ENCODE data around the gene TSKS.

The TSKS gene, protein sequence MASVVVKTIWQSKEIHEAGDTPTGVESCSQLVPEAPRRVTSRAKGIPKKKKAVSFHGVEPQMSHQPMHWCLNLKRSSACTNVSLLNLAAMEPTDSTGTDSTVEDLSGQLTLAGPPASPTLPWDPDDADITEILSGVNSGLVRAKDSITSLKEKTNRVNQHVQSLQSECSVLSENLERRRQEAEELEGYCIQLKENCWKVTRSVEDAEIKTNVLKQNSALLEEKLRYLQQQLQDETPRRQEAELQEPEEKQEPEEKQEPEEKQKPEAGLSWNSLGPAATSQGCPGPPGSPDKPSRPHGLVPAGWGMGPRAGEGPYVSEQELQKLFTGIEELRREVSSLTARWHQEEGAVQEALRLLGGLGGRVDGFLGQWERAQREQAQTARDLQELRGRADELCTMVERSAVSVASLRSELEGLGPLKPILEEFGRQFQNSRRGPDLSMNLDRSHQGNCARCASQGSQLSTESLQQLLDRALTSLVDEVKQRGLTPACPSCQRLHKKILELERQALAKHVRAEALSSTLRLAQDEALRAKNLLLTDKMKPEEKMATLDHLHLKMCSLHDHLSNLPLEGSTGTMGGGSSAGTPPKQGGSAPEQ

DNA sequence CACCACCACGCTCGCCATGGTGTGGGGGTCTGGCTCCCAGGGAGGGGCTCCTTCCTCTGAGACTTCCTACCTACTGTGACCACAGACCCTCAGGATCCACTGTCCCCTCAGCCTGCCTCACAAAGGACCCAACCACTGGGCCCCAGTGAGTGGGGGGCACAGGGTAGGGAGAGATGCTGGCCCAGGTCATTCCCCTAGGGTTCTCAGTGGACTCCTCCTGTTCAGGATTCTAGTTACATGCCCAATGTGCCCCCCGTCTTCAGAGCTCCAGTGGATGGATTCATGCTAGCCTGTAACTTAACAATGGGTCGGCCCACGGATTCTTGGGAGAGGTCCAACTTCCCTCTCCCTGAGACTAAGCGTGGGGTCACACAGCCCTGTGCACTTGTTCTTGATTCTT is at the start of gene TSKS:
TSKS (minus strand) TSS at position 77 of the 400 bp plus-strand sequence; CDS start at position 18, 59 bp downstream.
- DNase-seq, result no peak

DNA sequence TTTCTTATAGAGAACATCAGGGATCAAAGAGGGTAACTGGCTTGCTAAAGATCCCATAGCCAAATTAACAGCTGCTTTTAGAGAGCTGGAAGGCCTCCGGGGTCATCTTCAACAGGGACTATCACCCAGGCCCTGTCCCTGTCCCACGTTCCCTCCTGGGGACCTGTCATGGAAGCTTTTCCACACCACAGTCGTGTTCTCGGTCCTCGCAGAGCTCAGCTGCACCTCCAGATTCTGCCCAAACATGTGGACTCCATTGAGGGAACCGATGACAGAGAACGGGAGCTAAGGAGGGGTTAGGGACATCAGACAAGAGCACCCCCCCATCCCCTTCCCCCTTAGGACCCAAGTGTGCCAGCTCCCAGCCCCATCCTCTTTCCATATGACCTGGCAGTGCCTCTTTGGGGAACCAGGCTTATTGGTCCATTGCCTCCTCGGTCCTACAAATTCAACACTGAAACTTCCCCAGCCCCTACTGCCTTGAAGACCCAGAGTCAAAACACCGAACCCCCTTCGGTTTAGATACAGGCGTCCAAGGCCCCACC is 49.4 kb upstream of the TSKS start:
- no peak for DNase-seq

DNA sequence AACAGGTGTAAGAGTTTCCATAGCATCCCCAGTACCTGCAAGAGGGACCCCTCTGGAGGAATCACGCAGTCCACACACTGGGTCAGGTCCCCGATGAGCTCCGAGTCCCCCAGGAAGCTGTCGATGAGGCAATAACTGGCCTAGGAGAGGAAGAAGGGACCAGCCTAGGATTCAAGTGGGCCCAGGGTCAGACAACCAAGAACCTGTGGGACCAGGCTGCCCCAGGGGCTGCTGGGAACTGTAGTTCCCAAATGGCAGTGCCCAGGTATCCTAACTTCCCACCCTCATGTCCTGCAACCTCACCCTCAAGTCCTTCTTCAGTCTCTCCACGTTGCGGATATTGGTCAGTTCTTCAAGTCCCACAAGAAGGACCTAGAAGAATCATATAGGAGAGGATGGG is 48.2 kb upstream of the TSKS start:
- no peak for DNase-seq

DNA sequence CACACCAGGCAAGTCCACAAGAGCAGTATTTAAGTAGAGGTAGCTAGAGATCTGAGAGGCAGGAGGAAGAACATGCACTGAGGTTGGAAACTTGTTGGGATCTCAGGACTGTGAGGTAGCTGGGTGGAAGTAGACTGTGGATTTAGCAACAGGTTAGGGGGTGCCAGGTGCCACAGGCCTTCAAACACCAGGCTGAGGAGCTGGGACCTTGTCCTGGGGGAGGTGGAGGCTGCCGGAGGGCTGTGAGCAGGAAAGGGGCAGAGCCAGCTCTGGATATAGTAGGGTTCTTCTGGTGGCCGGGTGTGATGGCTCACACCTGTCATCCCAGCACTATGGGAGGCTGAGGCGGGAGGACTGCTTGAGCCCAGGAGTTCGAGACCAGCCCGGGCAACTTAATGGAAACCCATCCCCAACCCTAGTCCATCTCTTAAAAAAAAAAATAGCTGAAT is 46.9 kb upstream of the TSKS start:
- DNase-seq, result no peak

DNA sequence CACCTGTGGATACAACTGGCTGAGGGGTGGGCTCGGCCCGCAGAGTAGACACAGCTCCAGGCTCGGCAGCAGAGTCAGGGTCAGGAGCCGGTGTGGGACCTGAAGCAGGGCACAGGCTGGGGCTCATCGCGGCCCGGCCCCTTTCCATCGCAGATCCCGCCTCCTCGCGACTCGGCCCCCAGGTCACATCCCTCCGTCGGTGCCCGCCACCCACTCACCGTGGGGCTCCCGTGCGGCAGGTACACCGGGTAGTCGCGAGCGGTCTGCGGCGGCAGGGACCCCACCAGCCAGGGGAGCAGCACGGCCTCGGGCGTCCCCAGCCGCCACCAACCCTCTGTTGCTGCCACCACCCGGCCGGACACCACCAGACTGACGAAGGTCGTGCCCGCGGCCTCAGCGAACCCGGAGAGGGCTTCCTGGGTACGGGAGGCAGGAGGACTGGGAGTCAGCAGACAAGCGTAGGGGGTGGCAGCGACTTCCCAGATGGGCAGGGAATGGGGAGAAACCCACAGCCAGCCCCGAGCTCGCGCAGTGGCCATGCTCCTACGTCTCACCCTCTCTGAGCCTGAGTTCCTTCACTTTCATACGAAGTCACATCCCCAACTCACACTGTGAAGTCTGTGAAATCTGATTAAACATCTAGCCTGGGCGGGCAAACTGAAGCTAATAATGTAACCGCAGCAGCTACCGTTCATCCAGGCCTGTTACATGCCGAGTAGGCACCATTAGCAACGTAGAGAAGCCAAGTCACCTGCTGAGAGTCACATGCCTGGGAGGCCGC is 46.2 kb upstream of the TSKS start:
- DNase-seq, result no peak

DNA sequence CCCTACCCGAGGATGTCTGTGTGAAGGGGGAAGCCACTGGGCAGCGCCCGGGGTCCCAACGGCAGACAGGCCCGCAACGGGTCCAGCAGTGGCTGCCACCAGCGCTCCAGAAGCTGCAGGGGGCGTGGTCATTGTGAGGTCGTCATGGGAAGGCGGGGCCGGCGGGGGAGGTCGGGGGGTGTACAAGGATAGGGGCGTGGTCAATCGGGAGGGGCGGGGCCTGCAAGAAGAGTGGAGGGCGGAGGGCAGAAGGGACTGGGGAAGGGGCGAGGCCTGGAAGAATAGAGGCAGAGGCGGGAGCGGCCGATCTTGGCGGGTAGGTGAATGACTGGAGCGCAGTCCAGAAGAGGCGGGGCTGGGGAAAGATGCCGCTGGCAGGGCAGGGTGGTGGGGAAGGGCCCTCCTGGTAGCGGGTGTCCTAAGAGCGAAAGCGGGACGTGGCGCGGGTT is 45.6 kb upstream of the TSKS start:
- DNase-seq, result no peak

DNA sequence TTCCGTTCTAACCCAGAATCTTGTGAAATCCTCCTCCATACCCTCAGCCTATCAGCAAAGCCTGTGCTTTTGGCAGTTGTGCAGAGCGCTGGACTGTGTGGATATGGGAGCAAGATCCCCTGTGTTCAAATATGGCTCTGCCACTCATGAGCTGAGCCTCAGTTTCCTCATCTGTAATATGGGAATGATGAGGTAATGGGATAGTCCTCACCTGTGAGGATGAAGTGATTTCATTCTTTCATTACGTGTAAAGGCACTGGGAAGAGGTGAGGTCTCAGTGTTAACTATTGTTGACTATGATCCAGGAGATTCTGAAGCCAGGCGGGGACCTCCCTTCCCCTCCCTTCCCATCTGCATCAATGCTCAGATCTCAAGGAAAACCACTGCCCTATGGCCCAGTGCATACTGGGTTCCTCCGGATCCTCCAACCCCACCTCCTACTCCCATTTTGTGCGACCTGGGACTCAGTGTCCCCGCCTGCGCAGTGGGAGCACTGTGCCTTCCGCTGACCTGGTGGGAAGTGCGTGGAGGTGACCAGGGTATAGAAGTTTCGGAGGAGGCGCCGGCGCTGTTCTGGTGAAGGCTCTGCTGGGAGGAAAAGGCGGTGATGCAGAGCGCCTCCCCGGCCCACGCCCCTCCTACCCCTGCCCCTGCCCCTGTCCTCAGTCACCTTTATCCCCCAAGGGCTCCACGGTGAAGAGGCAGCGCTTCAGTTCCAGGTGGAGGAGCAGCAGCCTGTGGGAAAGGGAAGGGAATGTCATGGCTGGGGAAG is 45.0 kb upstream of the TSKS start:
- DNase-seq, result no peak

DNA sequence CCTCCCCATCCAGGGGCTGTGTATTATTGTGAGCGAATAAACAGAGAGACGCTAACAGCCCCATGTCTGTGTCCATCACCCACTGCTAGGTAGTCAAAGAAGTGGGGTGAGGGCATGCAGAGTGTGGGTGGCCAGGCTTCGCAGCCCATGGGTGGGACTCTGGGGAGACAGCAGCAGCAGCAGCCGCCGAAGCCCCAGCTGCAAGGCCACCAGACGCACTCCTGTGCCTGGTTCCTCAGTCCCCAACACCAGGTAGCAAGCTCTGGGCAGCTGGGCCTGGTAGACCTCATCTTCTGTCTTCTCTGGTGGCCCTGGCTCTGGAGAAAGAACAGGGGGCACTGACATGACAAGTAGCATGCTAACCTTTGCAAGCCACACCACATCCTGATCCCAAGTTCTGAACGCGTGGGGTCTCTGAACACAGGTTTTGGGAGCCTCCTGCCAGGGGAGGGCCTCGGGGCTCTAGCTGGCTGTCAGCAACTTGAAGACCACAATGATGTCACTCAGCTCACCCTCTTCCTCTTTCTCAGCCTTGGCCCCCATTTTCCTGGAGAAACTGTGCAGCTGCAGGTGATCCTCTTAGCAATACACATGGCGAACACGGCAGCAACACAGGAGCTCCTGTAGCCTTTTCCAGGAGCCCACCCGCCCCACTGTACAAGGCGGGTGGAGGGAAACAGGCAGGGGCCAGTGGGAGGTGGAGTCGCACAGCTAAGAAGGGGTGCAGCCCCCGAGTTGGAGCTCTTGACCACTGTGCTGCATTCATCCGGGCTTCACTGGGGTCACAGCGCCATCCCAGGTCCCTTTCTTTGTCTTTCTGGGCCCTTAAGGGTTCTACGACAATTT is 44.2 kb upstream of the TSKS start:
- peak; percentile 73 to 79 for DNase-seq

DNA sequence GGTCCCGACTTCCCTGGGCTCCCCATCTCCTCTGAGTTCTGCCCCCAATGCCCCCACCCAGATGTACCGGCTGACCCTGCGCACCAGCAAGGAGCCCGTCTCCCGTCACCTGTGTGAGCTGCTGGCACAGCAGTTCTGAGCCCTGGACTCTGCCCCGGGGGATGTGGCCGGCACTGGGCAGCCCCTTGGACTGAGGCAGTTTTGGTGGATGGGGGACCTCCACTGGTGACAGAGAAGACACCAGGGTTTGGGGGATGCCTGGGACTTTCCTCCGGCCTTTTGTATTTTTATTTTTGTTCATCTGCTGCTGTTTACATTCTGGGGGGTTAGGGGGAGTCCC is 43.5 kb upstream of the TSKS start:
- no peak for DNase-seq

DNA sequence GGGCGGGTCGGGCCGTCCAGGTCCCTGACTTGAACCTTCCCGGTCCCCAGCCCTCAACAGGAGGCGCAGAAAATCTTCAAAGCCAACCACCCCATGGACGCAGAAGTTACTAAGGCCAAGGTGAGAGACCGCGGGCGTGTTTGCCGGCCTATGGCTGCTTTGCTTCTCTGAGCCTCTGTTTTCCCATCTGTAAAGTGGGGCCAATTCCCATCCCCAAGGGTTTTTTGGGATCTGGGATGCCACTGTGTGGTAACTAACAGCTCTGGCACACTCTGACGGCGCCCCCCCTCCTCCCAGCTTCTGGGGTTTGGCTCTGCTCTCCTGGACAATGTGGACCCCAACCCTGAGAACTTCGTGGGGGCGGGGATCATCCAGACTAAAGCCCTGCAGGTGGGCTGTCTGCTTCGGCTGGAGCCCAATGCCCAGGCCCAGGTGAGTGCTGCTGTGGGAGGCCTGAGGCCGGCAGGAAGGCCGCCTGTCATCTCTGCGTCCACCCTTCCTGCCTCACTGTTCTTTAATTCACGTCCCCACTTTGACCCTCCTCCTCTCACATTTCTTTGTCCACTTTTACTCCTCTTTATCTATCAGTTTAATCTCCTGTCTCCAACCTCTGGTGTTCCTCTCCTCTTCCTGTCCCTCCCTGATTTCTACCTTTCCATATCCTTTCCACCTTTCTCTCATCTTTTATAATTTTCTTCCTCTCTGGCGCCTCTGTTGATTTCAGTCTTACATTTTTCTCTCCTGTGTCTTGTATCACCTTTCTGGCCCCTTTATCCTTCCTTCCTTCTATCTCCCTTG is 42.9 kb upstream of the TSKS start:
- no peak for DNase-seq

DNA sequence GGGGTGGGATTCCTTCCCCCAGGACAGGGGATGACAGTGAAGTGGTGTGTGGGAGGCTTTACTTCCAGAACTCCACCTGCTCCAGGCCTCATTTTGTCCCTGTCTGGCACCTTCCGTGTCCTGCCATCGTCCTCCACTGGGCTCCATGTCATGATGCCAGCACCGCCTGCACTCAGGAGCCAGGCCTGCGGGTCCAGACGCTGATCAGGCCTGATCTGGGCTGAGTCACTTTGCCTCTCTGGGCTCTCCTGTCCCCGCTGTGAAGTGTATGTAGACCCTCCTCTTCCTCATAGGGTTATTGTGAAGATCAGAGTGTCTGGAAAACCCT is 40.4 kb upstream of the TSKS start:
- no peak for DNase-seq

DNA sequence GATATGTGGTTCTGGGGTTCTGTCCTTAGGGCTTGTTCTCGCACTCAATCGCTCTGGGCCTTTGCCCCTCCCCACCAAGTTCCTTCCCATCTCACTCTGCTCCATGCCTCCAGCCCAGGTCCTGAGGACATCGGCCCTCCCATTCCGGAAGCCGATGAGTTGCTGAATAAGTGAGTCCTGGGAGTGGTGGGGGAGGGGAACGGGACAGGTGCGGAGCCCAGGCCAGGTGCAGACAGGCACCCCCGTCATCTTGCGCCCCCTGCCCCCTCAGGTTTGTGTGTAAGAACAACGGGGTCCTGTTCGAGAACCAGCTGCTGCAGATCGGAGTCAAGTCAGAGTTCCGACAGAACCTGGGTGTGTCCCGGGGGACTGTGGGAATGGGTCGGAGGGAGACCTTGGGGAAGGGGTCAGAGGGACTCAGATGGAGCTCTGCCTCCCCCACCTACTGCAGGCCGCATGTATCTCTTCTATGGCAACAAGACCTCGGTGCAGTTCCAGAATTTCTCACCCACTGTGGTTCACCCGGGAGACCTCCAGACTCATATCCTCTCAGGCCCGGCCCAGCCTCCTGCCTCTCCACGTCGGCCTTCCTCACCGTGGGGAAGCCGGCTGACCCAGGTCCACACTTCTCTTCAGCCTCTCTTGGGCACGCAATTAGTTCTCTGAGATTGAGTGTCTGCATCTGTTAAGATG is 39.9 kb upstream of the TSKS start:
- DNase-seq, result no peak

DNA sequence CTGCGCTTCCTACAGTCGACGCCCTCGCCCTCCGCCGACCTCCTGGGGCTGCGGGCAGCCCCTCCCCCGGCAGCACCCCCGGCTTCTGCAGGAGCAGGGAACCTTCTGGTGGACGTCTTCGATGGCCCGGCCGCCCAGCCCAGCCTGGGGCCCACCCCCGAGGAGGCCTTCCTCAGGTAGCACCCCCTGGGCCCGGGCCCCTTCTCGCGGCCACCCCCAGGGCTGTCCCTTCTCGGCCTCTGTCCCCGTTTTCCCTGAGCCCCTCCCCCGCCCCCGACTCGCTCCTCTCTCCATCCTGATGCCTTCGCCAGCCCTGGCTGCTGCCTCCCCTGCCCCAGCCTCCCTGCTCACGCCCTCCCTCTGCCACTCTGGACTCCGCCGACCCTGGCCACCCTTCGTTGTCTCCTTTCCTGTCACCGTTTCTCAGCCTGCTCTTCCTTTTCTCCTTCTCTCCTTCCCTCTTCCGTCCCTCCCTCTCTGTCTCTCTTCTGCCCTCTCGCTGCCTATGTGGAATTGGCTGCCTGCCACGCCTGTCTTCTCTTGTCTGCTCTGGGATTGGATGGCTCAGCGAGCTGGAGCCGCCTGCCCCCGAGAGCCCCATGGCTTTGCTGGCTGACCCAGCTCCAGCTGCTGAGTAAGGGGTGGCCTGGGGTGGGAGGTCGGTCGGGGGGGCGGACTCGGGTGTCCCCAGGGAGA is 39.0 kb upstream of the TSKS start:
- no peak for DNase-seq

DNA sequence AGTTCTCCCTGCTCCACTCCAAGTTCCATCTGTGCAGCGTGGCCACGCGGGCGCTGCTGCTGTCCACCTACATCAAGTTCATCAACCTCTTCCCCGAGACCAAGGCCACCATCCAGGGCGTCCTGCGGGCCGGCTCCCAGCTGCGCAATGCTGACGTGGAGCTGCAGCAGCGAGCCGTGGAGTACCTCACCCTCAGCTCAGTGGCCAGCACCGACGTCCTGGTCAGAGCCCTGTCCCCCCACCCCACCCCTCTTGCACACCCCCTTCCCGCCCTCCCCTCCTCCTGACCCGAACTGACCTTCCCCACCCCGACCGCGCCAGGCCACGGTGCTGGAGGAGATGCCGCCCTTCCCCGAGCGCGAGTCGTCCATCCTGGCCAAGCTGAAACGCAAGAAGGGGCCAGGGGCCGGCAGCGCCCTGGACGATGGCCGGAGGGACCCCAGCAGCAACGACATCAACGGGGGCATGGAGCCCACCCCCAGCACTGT is 38.3 kb upstream of the TSKS start:
- no peak for DNase-seq

DNA sequence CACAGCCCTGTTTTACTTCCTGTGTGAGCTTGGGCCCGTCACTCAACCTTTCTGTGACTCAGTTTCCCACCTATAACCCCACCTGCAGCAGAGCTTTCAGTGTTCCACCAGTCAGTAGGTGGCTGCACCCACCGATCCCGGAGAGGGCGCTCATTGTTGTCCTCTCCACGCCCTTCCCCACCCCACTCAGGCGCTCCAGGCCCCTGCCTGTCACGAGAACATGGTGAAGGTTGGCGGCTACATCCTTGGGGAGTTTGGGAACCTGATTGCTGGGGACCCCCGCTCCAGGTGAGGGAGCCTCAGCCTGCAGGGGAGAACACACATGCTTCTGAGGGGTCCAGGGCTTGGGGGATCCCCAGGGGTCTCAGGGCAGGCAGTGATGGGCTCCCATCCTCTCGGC is 37.7 kb upstream of the TSKS start:
- DNase-seq, result no peak

DNA sequence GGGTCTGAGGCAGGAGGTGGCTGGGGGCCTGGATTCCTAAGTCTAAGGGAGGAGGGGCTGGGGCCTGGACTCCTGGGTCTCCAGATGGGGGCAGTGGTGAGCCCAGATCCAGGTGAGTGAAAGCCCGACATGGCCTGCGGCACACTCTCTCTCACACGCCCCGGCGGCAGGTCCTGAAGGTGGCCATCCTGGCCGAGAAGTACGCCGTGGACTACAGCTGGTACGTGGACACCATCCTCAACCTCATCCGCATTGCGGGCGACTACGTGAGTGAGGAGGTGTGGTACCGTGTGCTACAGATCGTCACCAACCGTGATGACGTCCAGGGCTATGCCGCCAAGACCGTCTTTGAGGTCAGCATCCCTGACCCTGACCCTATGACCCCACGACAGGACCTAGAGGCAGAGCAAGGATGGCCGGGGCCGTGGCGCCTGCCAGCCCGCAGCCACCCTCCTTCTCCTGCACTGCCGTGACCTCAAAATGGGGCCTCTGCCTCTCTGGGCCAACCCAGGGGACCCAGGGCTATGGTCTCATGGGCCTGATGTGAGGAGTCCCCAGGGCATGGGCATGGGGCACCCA is 36.8 kb upstream of the TSKS start:
- no peak for DNase-seq

DNA sequence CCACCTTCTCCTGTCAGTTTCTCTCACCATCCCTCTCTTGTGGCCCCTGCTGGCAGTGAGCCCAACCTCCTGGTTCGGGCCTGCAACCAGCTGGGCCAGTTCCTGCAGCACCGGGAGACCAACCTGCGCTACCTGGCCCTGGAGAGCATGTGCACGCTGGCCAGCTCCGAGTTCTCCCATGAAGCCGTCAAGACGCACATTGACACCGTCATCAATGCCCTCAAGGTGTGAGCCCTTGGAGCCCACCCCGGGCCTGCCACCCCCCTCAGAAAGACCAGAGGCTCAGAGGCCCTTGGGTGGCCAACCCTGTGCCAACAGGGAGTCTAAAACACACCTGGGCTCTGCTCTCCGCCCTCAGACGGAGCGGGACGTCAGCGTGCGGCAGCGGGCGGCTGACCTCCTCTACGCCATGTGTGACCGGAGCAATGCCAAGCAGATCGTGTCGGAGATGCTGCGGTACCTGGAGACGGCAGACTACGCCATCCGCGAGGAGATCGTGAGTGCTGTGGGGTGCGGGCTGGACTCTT is 36.2 kb upstream of the TSKS start:
- DNase-seq, result no peak

DNA sequence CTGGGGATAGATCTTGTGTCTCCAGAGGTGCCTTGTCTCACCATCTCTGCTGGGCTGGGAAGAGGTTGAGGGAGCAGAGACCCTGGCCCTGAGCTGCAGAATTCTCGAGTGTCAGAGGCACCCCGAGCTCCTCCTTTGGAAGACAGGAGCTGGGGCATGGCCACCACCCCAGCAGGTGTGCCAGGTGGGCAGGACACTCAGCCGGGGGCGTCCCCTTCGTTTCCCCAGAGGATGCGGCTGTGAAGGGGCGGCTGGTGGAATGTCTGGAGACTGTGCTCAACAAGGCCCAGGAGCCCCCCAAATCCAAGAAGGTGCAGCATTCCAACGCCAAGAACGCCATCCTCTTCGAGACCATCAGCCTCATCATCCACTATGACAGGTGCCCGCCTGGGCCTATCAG is 35.5 kb upstream of the TSKS start:
- no peak for DNase-seq

DNA sequence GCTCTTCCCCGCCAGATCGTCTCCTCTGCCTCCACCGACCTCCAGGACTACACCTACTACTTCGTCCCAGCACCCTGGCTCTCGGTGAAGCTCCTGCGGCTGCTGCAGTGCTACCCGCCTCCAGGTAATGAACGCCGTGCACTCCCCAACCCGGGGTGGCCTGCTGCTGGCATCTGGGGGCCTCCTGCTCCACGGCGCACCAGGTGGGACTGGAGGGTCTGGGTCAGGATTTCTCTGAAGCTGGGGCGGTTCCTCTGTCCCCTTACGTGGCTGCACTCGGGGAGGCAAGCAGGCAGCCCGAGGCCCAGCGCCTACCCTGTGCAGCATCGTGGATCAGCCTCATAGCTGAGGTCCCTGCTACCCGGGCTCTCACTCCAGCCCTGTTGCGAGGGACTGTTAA is 32.5 kb upstream of the TSKS start:
- no peak for DNase-seq

Measured in Kasumi-1 (cell line).